ENCODE data around the gene FAM181A. TPM values are rescaled to one million over a fixed set of nuclear protein-coding genes. Genes with fewer than 3 reads are reported as not detected.

The FAM181A gene
- total RNA-seq, 4 donors from 2014 or later: not detected

- Histone ChIP-seq H3K36me3 (no peaks in the 10 kb centered on the region), H3K9me3 (no peaks in the 10 kb centered on the region), H3K4me3 (peak overlapping the region; percentile 5 to 38 (median 24)), H3K27ac (peak overlapping the region; percentile 65 to 93 (median 82)), H3K27me3 (no peaks in the 10 kb centered on the region), H3K4me1 (peaks cover 0 to 46% (median 35%) of the 10 kb centered on the region in 4 donors)
- no peak for TF ChIP-seq CTCF (IDR thresholded peaks at IDR 0.05)
- no peak for TF ChIP-seq POLR2A (IDR thresholded peaks at IDR 0.05)
- no peak for DNase-seq
Observed at GRCh38 chr14:93953739-93954515, 26.8 kb downstream of the FAM181A start.

- Histone ChIP-seq H3K9me3 (no peaks in the 10 kb centered on the region), H3K4me3 (peak overlapping the region; percentile 5 to 38 (median 24)), H3K36me3 (no peaks in the 10 kb centered on the region), H3K4me1 (peaks cover 0 to 52% (median 39%) of the 10 kb centered on the region in 4 donors), H3K27me3 (no peaks in the 10 kb centered on the region), H3K27ac (peak overlapping the region; percentile 65 to 93 (median 82))
- no peak for DNase-seq
- TF ChIP-seq CTCF (IDR thresholded peaks at IDR 0.05): no peak
- no peak for TF ChIP-seq POLR2A (IDR thresholded peaks at IDR 0.05)
Observed at GRCh38 chr14:93954516-93954830, 27.3 kb downstream of the FAM181A start.

GRCh38 chr14:93954900-93955849 is 28.0 kb downstream of the FAM181A start:
- Histone ChIP-seq H3K36me3 (no peaks in the 10 kb centered on the region), H3K27ac (peak overlapping the region; percentile 72 to 93 (median 82)), H3K9me3 (no peaks in the 10 kb centered on the region), H3K27me3 (no peaks in the 10 kb centered on the region), H3K4me1 (peaks cover 0 to 59% (median 46%) of the 10 kb centered on the region in 4 donors), H3K4me3 (peak overlapping the region; percentile 15 to 38 (median 32))
- DNase-seq: peak in 2 of 3 donors; percentile 76 to 82
- TF ChIP-seq POLR2A (IDR thresholded peaks at IDR 0.05) (peak in 1 of 2 donors; percentile 12), CTCF (IDR thresholded peaks at IDR 0.05) (no peak)

GRCh38 chr14:93955850-93956481 is 28.8 kb downstream of the FAM181A start:
- peak overlapping the region; percentile 72 to 93 (median 82) for H3K27ac ChIP-seq
- H3K27me3 ChIP-seq: no peaks in the 10 kb centered on the region
- no peaks in the 10 kb centered on the region for H3K36me3 ChIP-seq
- TF ChIP-seq CTCF (IDR thresholded peaks at IDR 0.05) (no peak), POLR2A (IDR thresholded peaks at IDR 0.05) (no peak)
- no peak for DNase-seq
- H3K4me3 ChIP-seq: peak overlapping the region; percentile 4 to 38 (median 32)
- H3K4me1 ChIP-seq: peaks cover 0 to 62% (median 52%) of the 10 kb centered on the region in 4 donors
- no peaks in the 10 kb centered on the region for H3K9me3 ChIP-seq

Data from Peyer's patch (tissue), 4 donors.